ENCODE results near the gene CABLES2.

The CABLES2 gene

DNA sequence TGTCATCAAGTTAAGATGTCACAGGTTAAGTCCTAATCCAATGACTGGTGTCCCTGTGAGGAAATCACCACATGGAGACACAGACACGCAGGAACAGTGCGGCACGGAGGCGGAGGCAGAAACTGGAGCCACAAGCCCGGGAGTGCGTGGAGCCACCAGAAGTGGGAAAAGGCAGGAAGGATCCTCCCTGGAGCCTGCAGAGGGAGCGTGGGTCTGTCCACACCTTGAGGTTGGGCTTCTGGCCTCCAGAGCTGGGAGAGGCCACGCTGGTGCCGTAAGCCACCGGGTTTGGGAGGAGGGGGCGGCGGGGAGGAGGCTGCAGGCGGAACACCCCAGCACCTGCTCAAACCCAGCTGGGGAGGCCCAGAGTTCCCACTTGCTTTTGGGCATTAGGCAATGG, 3.8 kb downstream of the CABLES2 start:
- DNase-seq = no peak

DNA sequence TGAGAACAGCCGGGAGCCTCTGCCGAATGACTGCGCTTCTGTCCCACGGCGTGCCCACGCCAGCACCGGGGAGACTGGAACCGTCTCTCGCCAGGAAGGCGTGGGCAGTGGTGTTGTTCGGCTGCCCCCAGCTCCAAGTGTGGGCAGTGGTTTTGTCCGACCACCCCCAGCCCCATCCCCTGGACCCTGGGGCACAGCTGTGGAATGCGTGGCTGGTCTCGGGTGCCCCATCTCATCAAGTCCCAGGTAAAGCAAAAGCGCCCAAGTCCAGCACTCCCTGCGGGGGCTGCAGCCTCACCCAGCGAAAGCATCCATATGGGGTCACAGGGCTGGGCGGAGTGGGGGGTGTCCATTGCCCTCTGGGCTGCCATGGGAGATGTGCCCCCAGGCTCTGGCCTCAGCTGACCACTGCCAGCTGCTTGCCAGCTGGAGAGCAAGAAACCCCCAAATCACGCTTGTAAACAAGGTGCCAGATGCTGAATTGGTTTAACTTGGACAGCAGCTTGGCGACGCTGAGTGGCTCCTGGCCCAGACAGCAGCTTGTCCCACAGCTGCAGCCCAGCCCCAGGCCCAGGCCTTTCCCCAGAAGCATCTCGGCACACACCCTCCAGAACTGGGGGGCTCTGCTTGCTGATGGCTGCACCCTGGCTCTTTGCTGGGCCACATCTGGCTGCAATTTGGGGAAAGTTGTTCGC, 4.5 kb downstream of the CABLES2 start:
- no peak for DNase-seq

DNA sequence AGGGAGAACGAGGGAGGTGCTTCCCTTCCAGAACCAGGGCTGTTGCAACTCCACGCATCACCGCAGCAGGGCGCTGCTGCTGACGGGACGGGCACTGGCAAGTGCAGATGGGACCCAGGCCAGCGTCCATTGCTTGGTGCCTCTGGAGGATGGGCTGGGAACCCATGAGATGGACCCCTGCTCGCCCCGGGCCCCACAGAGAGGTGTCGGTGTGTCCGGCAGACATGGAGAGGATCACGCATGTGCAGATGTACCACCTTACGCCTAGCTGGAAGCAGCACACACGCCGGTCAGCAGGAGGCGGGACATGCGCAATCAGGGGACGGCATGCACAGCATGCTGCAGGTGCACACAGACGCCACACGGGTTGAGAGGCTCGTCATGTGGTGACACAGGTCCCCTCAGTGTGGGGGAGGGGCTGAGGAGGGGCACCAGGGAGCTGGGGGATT, 5.7 kb downstream of the CABLES2 start:
- DNase-seq = no peak

DNA sequence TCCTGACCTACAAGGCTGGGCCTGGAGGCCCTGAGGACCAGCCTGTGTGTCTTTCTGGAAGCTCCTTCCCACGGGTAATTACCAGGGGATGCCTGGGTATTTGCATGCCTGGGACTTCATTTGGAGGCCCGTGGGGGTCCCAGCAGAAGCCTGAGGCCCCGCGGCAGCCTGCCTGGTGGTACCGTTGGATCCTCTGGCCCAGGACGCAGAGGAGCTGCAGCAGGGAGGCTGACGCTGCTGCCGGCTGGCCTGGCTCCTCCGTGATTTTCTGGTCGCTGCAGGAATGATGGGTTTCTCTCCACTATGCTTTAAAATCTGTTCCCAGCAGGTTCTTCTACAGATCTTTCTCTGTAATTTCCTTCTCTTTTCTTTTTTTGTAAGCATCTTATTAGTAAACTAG, 6.5 kb downstream of the CABLES2 start:
- DNase-seq = no peak

DNA sequence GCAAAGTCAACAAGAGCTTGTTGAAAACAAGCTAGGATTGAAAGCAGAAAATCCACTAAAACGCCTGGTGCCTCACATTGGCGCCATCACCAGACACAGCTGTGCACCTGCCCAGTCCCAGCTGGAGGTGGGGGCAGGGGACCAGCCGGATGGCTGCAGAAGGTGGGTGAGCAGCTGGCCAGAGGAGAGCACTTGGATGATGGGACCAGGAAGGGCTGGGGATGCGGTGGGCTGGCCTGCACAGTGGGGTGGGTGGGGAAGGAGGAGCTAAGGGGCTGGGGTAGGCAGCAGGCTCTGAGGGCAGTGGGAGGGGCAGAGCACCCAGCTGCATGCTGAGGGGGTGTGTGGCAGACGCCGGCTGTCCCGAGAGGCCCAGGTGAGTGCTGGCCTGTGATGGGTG, 7.1 kb downstream of the CABLES2 start:
- no peak for DNase-seq

DNA sequence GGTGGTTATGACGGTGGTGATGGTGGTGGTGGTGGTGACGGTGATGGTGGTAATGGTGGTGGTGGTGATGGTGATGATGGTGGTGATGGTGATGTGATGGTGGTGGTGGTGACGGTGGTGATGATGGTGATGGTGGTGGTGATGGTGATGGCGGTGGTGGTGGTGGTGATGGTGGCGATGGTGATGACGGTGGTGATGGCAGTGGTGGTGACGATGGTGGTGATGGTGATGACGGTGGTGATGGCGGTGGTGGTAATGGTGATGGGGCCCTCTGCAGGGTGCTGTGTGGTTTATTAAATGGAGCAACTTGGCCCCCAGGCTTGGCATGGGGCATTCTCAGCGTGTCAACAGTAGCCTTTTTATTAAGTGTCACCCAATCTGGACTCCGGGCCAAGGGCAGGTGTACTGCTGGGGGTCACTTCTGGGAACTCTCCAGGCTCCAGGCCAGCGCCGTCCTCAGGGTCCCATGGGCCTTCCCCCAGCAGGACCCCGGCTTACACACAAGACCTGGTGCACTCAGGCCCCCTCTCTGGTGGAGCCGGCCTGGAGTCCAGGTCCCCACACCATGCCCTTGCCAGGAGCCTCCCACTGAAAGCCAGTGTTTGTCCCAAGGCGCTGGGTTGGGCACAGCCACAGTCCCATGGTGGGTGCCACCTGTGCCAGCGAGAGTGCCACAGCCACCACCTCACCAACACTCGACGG, 8.8 kb downstream of the CABLES2 start:
- DNase-seq = no peak

DNA sequence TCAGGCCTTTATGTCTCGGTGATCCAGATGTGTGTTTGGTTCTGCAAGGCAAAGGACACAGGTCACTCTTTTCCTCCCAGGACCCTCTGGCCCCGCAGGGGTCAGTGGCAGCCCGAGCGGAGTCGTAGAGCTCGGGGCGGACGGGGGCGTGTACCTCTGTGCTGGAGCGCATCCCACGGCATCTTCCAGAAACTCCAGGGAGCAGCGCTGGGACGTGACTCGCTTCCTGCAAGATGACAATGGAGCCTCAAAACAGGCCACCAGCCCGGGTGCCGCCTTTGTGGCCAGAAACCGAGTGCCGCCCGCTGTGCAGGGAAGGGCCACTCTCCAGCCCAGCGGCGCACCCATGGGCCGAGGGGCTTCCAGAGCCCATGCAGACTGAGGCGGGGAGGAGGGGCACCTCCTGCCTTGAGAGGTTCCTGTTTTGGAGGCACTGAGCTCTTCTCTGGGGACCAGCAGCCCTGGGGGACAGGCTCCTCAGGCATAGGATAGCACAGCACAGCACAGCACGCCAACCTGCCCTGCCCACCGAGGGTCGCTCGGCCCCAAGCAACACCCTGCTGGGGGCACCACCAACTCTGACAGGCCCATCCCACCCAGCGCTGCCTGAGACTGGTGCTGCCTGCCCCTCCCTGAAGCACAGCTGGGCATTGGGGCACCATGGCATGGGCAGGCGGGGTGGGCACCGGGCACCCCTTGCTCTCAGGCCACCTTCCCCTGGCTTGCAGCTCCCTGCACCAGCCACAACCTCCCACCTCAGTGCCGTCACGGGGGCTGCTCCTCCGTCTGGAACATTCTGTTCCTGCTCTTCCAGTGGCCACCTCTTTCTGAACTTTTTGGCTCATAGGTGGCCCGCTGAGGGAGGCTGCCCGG, 10.5 kb downstream of the CABLES2 start:
- no peak for DNase-seq

DNA sequence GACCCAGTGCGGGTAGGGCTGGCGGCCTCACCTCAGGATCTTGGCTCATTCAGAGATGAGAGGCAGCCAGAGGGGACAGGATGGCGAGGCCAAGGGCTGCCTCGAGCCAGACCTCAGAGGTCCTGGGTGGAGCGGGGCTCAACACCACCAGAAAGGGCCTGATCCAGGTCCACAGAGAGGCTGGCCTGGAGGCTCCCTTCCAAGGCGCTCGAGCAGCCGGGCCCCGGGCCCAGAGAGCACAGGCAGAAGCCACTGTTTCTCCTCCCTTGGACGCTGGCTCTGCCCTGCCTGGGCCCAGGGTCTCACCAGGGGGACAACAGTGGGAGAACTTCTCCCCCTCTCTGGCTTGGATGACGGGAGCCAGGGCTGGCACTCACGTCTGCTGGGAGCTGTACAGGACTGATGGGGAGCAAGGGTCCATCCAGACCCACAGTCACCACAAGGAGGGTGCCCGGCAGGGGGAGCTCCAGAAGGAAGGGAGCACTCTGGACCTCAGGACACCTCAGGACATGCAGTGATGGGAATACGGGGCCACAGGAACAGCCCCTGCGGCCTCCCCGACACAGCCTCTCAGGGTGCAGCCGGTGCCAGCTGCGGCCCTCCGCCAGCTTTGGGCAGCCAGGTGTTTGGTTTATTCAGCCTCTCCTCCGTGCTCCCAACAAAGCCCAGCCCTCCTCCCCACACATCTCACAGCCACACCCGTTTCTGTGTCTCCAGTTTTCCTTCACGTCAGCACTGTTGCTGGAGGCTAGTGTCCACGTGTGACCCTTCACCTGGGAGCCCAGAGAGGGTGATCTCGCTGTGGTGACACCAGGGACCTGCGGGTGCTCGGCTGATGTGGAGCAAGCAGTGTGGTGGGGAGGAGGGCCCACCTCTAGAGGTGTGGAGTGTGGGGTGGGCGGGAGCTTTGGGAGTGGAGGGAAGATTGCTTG, 11.5 kb downstream of the CABLES2 start:
- DNase-seq = no peak

DNA sequence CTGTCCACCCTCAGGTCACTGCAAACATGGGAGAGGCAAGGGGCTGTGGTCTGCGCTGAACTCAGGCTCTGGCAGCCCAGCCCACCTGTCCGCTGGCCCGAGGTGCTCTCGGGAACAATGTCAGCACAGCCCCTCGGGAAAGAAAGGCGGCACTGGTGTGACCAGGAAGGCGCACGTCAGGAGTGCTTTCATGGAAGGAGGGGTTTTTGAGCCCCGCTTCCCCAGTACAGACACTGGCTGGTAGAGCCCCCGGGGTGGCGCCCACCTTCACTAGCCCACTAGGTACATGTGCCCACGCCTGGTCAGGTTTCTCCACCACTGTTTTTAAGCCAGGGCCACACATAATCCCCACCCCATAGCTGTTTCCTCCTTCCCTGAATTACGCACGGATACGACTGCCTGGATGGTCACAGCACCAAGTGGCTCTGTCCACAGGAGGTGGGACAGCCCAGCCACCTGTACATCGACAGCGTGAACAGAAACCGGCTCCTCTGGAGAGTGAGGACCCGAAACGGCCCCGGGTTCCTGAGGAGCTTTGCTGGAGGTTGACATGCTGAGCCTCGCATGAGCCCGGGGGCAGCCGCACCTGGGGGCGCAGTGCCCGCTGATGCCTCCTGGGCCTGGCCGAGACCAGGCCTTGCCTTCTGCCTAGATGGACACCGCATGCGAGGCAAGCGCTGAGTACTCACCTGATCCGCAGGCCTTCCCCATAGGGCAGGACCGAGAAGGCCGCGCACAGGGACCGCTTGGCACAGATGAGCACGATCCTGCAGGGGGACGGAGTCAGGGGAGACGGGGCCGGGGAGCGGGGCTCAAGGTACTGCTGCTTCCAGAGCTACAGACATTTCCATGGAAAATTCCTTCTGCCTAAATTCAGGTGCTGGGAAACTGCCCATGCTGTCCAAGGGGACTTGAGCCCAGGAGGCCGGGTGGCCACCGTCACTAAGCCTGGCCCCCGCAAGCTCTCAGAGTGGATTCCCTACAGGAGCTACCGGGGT, 12.5 kb downstream of the CABLES2 start:
- DNase-seq = no peak

DNA sequence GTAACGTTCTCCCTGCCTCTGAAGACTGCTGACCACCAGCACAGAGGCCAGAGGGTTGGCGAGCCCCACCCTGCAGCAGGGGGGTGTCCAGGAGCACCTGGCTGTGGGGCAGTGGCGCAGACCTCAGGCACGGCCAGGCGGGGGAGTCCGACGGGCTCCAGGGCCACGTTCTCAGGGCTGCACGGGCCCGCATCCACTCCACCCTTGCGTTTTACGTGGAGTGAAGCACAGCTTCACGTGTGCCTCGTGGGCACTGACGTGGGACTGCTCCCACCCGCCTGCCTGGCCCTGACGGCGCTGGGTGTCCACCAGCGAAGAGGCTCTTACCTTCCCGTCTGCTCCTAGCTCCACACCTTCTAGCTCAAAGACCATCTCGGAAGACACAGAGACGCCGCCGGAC, 13.3 kb downstream of the CABLES2 start:
- DNase-seq = no peak

DNA sequence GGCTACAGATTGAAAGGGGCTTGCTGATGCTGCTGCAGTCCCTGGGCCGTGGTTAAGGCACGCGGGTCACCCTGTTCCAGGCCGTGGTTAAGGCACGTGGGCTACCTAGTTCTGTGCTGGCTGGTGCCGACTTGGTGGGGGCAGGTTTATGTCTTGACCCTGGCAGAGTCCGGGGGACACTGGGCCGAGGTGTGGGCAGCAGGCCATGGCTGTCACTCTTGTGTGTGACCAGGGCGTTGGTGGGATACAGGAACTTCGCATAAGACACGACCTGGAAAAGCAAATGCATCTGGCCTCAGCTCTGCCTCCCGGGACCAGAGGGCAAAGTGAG, 13.8 kb downstream of the CABLES2 start:
- no peak for DNase-seq

DNA sequence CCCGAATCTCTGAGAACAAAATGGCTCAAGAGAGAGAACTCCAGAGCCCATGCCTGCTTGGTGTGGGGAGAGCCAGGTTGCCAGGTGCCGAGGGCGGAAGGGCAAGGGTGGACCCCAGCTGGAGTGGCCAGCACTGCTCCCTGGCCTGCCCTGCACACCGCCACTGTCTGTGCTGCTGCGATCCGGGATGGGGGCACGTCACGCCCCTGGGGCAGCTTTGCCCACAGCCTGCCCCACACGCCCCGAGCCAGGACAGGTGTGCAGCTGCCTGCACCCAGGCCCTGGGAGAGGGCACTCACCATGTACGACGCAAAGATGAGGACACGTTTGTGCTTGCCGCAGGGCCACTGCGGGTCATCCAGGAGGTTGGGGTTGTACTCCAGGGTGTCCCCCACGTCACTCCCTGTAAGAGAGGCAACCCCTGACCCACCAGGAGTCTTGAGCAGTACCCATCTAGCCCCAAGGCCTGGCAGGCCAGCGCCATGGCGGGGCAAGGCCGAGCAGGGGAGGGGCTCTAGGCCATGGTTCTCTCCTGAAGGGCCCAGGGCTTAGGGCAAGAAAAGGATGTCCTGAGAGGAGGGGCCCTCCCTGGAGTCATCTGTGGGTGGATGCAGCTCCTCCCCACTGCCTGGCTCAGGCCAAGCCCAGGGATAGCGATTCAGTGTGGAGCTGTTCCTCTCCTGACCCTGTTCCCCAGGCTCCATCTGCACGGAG, 14.3 kb downstream of the CABLES2 start:
- DNase-seq = no peak

DNA sequence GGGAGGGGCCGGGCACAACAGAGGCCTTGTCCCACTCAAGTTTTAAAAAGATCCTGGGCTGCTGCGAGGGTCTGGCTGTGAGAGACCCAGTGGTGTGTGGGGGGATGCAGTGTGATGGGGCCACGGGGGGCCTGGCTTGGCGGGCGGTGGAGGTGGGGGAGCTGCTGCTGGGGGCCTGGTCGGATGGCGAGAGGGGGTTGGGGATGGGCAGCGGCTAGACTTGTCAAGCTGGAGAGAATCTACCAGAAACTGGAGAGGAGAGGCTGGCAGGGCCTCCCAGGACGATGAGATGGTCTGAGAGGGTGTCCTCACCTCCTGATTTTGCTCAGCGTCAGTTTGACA, 15.0 kb downstream of the CABLES2 start:
- DNase-seq = no peak

DNA sequence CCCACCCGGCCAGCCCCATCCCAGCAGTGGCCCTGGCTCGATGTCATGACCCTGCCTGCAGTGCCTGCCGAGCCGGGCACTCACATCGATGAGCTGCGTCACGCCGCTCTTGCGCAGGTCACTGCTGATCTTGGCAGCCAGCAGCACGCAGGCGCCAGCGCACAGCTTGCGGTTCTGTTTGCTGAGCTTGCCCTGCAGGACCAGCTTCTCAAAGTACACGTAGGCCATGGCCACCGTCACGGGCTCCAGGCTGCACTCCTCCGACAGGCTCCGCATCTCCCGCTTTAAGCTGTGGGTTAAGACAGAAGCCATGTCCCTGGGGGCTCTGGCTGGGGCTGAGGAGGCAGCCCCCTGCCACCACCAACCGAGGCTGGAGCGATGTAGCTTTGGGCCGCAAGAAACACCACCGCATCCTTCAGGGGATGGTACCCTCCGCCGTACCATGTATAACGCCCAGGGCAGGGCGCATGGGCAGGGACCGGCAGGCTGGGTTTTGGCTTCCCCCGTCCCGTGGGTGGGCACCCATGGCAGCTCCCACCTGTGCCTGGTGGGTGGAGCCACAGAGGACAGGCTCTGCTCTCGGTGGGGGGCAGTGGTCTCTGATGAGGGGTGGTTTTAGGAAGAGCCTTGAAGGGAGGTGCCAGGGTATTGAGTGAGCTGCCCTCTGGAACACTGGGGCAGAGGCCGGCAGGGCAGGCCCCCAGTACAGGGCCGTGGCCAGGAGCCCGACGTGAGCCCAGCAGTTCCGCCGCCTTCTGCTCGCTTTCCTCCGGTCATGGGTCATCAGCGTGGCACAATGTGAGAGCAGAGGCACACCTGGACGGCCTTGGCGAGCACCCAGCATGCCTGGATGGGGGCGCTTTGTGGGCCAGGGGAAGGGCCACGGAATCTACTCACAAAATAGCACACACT, 15.7 kb downstream of the CABLES2 start:
- no peak for DNase-seq

DNA sequence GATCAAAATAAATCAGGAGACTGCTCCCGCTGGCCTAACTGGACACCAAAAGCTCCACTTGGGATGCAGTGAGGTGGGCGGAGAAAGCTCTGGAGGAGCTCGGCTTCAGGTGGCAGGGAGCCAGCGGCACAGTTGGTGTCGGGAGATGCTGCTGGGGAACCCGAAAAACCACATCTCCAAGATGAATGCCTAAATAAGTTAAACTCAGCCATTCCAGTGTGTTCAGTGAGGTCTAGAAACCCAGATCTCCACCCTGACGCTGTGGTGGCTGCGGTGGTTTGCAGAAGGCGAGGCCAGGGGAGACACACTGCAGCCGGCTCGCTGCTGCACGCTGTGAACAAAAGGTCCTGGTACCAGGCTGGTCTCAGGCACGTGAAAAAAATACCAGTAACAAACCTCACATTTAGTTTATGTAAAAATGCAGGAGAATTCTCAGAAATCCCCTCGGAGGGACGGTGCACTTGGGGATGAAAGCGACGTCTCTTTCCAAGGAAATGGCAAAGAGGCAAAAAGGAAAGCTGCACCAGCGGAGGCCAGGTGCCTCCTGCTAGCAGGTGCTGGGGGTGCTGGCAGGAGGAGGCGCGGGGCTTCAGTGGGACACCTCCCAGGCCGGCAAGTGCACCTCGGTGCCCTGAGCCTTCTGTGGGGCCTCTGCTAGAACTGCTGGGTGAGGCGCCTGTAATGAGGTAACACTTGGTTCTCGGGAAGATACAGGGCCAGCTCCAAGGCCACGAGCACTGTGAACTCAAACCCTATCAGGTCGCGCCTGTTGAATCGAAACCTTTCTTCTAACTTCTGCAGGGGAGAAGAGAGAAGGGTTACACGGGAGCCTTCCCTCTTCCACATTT, 16.5 kb downstream of the CABLES2 start:
- DNase-seq = no peak

DNA sequence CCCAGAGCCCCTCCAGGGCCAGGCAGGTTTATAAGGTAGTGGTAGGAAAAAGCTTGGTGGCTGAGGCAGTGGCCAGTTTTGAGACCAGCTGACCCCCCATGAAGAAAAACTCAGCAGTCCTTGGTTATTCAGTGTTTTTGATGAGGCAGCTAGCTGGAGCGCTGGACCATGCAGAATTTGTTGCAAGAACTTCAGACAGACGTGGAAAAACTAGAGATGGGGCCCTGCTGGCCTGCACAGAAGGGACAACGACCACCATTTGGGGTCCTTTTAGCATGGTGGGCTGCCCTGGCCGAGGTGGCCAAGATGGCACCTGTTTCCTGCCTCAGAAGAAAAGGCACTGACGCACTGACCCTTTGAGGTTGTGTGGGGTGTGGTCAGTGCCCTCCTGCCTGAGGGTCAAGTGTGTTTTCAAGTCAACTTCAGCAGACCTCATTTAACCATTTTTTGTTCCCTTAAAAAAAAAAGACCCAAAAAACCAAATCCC, 17.4 kb downstream of the CABLES2 start:
- DNase-seq = no peak

DNA sequence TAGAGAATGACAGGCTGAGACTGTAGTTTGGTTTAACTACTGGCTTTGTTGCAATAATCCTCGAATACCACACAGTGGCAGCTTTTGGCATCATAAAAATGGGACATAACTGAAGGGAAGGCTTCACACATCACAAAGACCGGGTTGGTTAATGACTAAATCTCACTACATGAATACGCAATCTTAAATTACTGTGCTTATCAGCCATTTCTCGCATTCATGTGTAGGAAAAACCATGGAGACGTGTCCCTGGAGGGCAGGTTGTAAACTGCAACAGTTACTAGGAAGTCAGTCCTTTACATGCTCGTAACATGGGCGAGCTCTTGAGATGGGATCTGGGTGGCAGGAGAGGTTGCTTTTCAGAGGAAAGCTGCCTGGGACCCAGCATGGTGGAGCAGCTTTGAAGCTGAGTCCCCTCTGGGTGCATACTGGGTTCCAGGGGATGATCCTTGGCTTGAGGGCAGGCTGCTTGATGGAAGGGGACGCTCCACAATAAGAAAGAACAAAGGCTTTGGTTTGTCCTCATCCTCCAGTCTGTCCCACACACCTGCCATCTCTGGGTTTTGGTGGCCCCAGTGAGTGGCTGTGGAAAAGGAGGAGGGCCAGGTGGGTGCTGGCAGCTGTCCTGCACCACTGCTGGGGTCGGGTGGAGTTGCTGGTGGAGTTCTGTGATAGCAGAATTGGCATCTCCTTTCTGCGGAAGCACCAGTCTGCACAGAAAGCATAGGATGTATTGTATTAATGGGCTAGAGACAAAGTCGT, 18.1 kb downstream of the CABLES2 start:
- DNase-seq = no peak
